Tibial artery (tissue), 4 donors: ENCODE results near the gene MAML1.
A peak's percentile ranks its signal among the peaks of the same experiment; 100 is the strongest.

Experiments
- DNase-seq, 2 donors: peaks; one replicate each; pipeline ENCODE4 v3.0.0-alpha.2; 2019
- H3K27ac ChIP-seq, 2 donors: fragments of 200-600 bp; sonication (generic) in 1 of 2; 1 replicate in 1 of 2; 2 replicates in 1 of 2; pipeline ENCODE4 v1.5.1; 2018 to 2019; ENCODE audit warnings: mild to moderate bottlenecking in 1 of 2
- H3K27me3 ChIP-seq, 2 donors: fragments of 200-600 bp; sonication (generic) in 1 of 2; one replicate each; pipeline versions ENCODE4 v1.5.1 to v1.6.0; 2016 to 2019
- H3K36me3 ChIP-seq, 3 donors: fragments of 200-600 bp; sonication (generic) in 2 of 3; one replicate each; pipeline ENCODE4 v1.5.1; 2016 to 2019; ENCODE audit warnings: mild to moderate bottlenecking in 2 of 3
- H3K4me1 ChIP-seq, 4 donors: fragments of 200-600 bp; sonication (generic) in 2 of 4; 1 replicate in 3 of 4; 2 replicates in 1 of 4; pipeline ENCODE4 v1.5.1; 2016 to 2019
- H3K4me3 ChIP-seq, 2 donors: fragments of 200-600 bp; sonication (generic) in 1 of 2; 1 replicate in 1 of 2; 2 replicates in 1 of 2; pipeline ENCODE4 v1.5.1; 2018 to 2019; ENCODE audit warnings: mild to moderate bottlenecking in 2 of 2
- H3K9me3 ChIP-seq, 3 donors: fragments of 200-600 bp; sonication (generic) in 1 of 3; one replicate each; pipeline ENCODE4 v1.5.1; 2016 to 2019
- intact Hi-C: fragments of 100-400 bp; cut with DNase I; formaldehyde crosslinking; loops from one replicate; pipeline ENCODE4 v1.15.0; 2023; ENCODE audit warnings: low total_unique reads
- TF ChIP-seq, protein P1 (sequence below), 2 experiments: fragments of 200-600 bp in 1 of 2; fragments of 450-650 bp in 1 of 2; IDR thresholded peaks; one replicate each; pipeline ENCODE4 v1.5.1; 2017 to 2019; ENCODE audit warnings: antibody characterized with exemption in 2 of 2, mild to moderate bottlenecking in 1 of 2, moderate library complexity in 1 of 2

The MAML1 gene

DNA sequence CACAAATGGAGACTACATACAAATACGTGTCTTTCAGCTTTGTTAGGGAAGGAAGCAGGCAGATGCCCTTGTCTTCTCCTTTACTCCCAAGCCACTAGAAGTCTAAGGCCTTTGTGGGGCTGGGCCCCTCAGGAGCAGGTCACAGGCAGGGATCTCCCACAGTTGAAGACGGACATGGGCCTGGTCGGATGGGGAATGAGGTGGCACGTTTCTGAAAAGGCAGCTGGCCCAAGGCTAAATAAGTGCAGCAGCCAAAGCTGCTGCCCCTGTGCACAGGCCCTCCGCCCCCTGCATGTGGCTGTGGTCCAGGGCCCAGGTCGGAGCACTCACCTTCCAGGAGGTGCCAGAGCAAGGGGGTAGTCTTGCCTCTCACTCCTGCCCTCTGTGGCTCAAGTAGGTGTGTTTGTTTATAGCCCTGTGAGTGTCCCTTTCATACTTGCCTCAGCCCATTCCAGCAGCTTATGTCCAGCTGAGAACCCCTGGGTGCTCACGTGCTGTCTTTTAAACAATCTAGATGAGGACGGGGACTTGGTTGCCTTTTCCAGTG, 89.9 kb downstream of the MAML1 start:
- TF ChIP-seq, protein P1, sequence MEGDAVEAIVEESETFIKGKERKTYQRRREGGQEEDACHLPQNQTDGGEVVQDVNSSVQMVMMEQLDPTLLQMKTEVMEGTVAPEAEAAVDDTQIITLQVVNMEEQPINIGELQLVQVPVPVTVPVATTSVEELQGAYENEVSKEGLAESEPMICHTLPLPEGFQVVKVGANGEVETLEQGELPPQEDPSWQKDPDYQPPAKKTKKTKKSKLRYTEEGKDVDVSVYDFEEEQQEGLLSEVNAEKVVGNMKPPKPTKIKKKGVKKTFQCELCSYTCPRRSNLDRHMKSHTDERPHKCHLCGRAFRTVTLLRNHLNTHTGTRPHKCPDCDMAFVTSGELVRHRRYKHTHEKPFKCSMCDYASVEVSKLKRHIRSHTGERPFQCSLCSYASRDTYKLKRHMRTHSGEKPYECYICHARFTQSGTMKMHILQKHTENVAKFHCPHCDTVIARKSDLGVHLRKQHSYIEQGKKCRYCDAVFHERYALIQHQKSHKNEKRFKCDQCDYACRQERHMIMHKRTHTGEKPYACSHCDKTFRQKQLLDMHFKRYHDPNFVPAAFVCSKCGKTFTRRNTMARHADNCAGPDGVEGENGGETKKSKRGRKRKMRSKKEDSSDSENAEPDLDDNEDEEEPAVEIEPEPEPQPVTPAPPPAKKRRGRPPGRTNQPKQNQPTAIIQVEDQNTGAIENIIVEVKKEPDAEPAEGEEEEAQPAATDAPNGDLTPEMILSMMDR (IDR thresholded peaks at IDR 0.05) = no peak
- DNase-seq = peak in 1 of 2 donors; percentile 55
- peak overlapping the region; percentile 100 for H3K27ac ChIP-seq
- H3K4me1 ChIP-seq = peaks cover 6 to 85% (median 69%) of the 10 kb centered on the region in 4 donors
- no peaks in the 10 kb centered on the region for H3K9me3 ChIP-seq
- peaks cover 53 to 56% (median 55%) of the 10 kb centered on the region in 3 donors for H3K36me3 ChIP-seq
- intact Hi-C loops = loop anchor here (5.0 kb wide), 1 partner anchor 35 kb away; the partner anchor contains the start of gene MRNIP
- peak overlapping the region; percentile 99 to 100 for H3K4me3 ChIP-seq
- H3K27me3 ChIP-seq = no peaks in the 10 kb centered on the region

DNA sequence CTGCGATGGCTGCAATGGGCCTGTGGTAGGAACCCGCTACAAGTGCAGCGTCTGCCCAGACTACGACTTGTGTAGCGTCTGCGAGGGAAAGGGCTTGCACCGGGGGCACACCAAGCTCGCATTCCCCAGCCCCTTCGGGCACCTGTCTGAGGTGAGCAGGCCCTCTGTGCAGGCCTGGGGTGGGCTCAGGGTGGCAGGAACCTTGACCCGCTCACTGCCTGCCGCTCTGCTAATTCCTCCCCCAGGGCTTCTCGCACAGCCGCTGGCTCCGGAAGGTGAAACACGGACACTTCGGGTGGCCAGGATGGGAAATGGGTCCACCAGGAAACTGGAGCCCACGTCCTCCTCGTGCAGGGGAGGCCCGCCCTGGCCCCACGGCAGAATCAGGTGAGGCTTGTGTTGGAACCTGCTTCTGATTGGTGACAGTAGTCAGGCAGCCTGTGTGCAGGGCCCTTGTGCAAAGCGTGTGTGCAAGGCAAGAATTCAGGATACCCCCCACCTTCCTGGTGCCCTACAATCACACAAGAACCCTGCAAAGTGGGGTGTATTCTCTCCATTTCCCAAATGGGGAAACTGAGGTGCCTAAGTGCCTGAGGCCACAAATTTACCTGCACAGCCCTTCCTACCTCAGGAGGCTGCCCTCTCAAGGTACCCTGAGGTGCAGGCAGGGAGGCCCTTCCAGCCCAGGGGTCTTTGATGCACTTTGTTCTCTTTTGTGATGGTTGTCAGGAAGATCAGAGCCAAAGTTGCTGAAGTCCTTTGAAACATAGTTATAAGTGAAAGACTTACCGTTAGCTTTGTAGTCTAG, 91.5 kb downstream of the MAML1 start:
- Histone ChIP-seq H3K27me3 (no peaks in the 10 kb centered on the region), H3K36me3 (peaks cover 67 to 72% (median 71%) of the 10 kb centered on the region in 3 donors), H3K9me3 (no peaks in the 10 kb centered on the region), H3K27ac (peak overlapping the region; percentile 25 to 34), H3K4me3 (peak overlapping the region; percentile 99 to 100), H3K4me1 (peaks cover 0 to 87% (median 66%) of the 10 kb centered on the region in 4 donors)
- DNase-seq = peak in 1 of 2 donors; percentile 64
- TF ChIP-seq, protein P1 (IDR thresholded peaks at IDR 0.05) = no peak
- intact Hi-C loops = loop anchor here (5.0 kb wide), 1 partner anchor 33 kb away; the partner anchor contains the start of gene MRNIP

DNA sequence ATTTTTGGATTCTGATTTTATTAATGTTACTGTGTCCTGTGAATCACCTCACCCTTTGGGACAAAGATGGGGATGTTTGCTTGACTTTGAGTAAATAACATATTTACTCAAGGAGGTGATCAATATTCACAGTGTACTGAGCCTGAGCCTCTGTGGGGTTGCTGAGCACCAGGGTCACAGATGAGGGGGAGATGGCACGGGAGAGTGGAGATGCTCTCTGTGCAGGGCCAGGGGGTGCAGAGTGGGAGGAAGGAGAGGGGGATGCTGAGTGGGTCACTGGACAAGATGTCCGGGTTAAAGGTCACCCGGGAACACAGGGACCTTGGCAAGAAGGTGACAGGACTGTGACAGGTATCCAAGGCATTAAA, 92.1 kb downstream of the MAML1 start:
- intact Hi-C loops = loop anchor here (5.0 kb wide), 1 partner anchor 33 kb away; the partner anchor contains the start of gene MRNIP
- no peaks in the 10 kb centered on the region for H3K9me3 ChIP-seq
- H3K36me3 ChIP-seq = peaks cover 70 to 78% (median 77%) of the 10 kb centered on the region in 3 donors
- no peak overlapping the region for H3K27ac ChIP-seq
- H3K27me3 ChIP-seq = no peaks in the 10 kb centered on the region
- TF ChIP-seq, protein P1 (IDR thresholded peaks at IDR 0.05) = no peak
- H3K4me3 ChIP-seq = no peak overlapping the region
- no peak for DNase-seq
- peaks cover 0 to 83% (median 61%) of the 10 kb centered on the region in 4 donors for H3K4me1 ChIP-seq

DNA sequence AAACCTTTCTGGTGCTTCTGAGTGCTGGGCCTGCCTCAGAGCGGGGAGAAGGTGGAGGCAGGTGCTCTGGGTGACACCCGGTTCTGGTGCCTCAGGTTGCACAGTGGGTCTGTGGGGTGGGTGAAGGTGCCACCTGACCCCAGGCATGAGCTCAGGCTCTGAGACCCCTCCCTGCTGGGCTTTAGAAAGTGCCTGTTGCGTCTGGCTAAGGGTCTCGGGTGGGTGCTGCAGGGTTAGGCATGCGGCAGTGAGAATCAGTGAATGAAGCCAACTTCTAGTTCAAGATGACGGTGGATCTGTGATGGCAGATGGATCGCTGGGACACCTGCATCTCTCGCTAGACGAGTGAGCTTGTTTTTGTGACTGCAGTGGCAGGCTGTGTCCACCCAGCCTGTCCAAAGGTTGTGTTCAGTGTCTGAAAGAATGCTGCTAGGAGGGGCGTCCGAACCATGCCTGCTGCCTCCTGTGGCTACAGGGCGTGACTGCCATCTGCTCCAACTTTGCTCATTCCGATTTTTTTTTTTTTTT, 93.1 kb downstream of the MAML1 start:
- Histone ChIP-seq H3K4me1 (peaks cover 0 to 76% (median 55%) of the 10 kb centered on the region in 4 donors), H3K4me3 (no peak overlapping the region)
- no peak for DNase-seq

More for the DNA sequence above, 93.1 kb downstream of the MAML1 start:
- Histone ChIP-seq H3K27ac (no peak overlapping the region), H3K36me3 (peaks cover 80 to 88% (median 87%) of the 10 kb centered on the region in 3 donors), H3K27me3 (no peaks in the 10 kb centered on the region), H3K9me3 (no peaks in the 10 kb centered on the region)
- intact Hi-C loops = no loop called here
- TF ChIP-seq, protein P1 (IDR thresholded peaks at IDR 0.05) = no peak
